Osteoblast (primary cell): ENCODE results near the gene TENM4. TPM values are rescaled to one million over a fixed set of nuclear protein-coding genes. Genes with fewer than 3 reads are reported as not detected.

Experiments
- DNase-seq: peaks from one replicate; pipeline ENCODE4 v3.0.0; 2011; ENCODE audit warnings: low spot score, mixed read lengths; ENCODE audit not compliant: insufficient read length; ENCODE audit errors: missing footprints
- H2AFZ ChIP-seq: 2 replicates; pipeline ENCODE4 v1.6.0; 2011; ENCODE audit warnings: mild to moderate bottlenecking, low read length
- H3K27ac ChIP-seq: 2 replicates; pipeline ENCODE4 v1.5.1; 2011; ENCODE audit warnings: mild to moderate bottlenecking, low read depth, low read length, moderate library complexity
- H3K27me3 ChIP-seq: 2 replicates; pipeline ENCODE4 v1.6.0; 2012; ENCODE audit warnings: mild to moderate bottlenecking, control low read depth, inconsistent platforms, low read length, moderate library complexity; ENCODE audit not compliant: insufficient read depth
- H3K36me3 ChIP-seq: 2 replicates; pipeline ENCODE4 v1.5.1; 2011; ENCODE audit warnings: mild to moderate bottlenecking, low read length, control low read depth, moderate library complexity; ENCODE audit not compliant: insufficient read depth
- H3K4me1 ChIP-seq: 2 replicates; pipeline ENCODE4 v1.5.1; 2011; ENCODE audit warnings: mild to moderate bottlenecking, low read length, control low read depth, moderate library complexity; ENCODE audit not compliant: insufficient read depth
- H3K4me2 ChIP-seq: 2 replicates; pipeline ENCODE4 v1.6.0; 2011; ENCODE audit warnings: mild to moderate bottlenecking, low read length; ENCODE audit not compliant: insufficient read depth
- H3K4me3 ChIP-seq: fragments of 200-600 bp; sonication (generic); 3 replicates; pipeline ENCODE4 v1.5.1; 2012; ENCODE audit warnings: mild to moderate bottlenecking, low read length, inconsistent platforms; ENCODE audit not compliant: insufficient read depth
- H3K79me2 ChIP-seq: 2 replicates; pipeline ENCODE4 v1.6.0; 2012; ENCODE audit warnings: mild to moderate bottlenecking, low read length, control low read depth, inconsistent platforms; ENCODE audit not compliant: insufficient read depth
- H3K9me3 ChIP-seq: 2 replicates; pipeline ENCODE4 v1.5.1; 2011; ENCODE audit warnings: low read depth, low read length, control low read depth
- H4K20me1 ChIP-seq: 2 replicates; pipeline ENCODE4 v1.6.0; 2012; ENCODE audit warnings: mild to moderate bottlenecking, low read length, control low read depth; ENCODE audit not compliant: insufficient read depth
- total RNA-seq: library from RNA; depleted of rRNA; stranded (reverse); fragments of >200 nt; gene quantifications from 2 replicates; pipeline ENCODE4 v1.2.3, GENCODE V29; 2012
- TF ChIP-seq, protein P1 (sequence below): IDR thresholded peaks from 2 replicates; pipeline ENCODE4 v1.5.1; 2011; ENCODE audit warnings: mild to moderate bottlenecking, low read depth, low read length, moderate library complexity; ENCODE audit errors: extremely low read depth

Gene TENM4
- total RNA-seq, 1 donor = 63.3 TPM

DNA sequence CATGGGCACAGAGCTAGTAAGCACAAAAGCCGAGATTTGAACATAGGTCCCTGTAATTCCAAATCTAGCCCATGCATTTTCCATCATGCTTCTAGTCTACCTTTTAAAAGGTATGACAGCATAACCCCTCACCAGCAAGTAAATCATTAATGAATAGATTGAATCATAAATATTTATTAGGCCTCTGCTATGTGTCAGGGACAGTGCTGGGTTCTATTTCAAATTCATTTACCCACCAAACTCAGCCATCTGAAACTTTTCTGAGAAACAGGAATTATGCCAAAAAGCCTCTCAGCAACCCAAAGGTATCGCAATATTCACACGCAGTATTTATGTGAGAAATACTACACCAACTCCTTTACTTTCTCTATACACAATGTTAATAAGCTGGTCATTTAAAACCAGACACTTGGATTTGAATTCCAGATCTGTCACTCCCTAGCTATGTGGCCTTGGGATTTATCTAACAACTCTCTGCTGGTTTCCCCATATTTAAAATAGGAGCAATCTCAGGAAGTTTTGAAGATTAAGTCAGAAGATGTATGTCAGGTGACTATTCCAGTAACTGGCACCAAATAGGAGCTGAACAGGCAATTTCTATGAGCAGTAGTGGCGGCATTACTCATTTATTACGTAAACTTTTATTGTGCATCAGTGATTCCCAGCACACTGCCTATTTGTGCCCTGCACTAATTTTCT is 191.4 kb downstream of the TENM4 start:
- Histone ChIP-seq H3K9me3 (no peaks in the 10 kb centered on the region), H3K4me3 (no peak overlapping the region), H3K79me2 (no peaks in the 10 kb centered on the region), H2AFZ (no peak overlapping the region), H4K20me1 (no peaks in the 10 kb centered on the region), H3K27me3 (no peaks in the 10 kb centered on the region), H3K27ac (no peak overlapping the region), H3K4me1 (peaks cover 8% of the 10 kb centered on the region), H3K4me2 (no peak overlapping the region), H3K36me3 (no peaks in the 10 kb centered on the region)
- TF ChIP-seq, protein P1, sequence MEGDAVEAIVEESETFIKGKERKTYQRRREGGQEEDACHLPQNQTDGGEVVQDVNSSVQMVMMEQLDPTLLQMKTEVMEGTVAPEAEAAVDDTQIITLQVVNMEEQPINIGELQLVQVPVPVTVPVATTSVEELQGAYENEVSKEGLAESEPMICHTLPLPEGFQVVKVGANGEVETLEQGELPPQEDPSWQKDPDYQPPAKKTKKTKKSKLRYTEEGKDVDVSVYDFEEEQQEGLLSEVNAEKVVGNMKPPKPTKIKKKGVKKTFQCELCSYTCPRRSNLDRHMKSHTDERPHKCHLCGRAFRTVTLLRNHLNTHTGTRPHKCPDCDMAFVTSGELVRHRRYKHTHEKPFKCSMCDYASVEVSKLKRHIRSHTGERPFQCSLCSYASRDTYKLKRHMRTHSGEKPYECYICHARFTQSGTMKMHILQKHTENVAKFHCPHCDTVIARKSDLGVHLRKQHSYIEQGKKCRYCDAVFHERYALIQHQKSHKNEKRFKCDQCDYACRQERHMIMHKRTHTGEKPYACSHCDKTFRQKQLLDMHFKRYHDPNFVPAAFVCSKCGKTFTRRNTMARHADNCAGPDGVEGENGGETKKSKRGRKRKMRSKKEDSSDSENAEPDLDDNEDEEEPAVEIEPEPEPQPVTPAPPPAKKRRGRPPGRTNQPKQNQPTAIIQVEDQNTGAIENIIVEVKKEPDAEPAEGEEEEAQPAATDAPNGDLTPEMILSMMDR = no peak
- DNase-seq = no peak

DNA sequence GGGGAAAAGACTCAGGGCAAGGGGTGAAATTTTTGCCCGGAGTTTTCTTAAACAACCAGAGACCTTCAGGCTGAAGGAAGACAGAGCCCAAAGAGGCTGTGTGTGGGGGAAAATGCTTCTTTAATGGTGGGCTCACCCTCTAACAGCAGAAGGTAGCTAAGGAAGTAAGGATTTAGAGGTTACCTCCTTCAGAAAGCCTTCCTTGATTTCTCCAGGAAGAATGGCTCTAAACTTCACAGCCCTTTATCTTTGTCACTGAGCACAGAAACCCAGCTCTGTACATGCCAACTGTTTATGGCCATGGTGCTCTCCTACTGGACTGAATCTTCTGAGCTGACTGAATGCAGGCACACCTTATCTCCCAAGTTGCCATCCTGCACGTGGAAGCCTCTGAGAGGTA is 196.0 kb downstream of the TENM4 start:
- Histone ChIP-seq H3K27me3 (no peaks in the 10 kb centered on the region), H3K4me1 (peaks cover 25% of the 10 kb centered on the region), H3K79me2 (no peaks in the 10 kb centered on the region), H3K36me3 (no peaks in the 10 kb centered on the region), H3K4me3 (no peak overlapping the region), H2AFZ (no peak overlapping the region), H3K27ac (peak overlapping the region; percentile 71), H3K4me2 (no peak overlapping the region), H3K9me3 (no peaks in the 10 kb centered on the region), H4K20me1 (no peaks in the 10 kb centered on the region)
- DNase-seq = no peak
- TF ChIP-seq, protein P1 = no peak

DNA sequence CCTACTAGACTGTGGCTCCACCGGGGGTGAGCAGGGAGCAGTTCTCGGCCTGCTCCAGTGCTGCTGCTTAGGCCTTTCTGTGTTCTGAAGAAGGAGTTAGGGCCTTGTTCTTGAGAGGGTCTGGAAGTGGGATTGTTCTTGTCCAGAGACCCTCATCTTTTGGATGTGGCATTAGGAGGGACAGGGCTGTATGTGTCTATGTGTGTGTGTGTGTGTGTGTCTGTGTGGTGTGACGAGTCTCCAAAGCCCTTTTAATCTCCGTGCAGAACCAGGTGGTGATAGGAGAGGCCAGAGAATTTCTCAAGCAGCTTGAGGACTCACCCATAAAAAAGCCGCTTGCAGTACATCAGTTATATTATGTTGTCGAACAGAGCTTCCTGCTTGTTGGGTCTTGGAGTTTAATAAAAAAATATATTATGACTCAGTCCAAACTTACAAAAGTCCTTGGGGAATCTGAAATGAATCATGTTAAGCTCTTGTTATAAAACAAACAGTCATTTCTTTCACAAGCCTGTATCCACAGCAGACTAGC is 196.5 kb downstream of the TENM4 start:
- H3K4me2 ChIP-seq = peak overlapping the region; percentile 52
- H3K9me3 ChIP-seq = no peaks in the 10 kb centered on the region
- peak overlapping the region; percentile 83 for H3K27ac ChIP-seq
- H3K27me3 ChIP-seq = no peaks in the 10 kb centered on the region
- H4K20me1 ChIP-seq = no peaks in the 10 kb centered on the region
- H3K4me1 ChIP-seq = peaks cover 25% of the 10 kb centered on the region
- peak overlapping the region; percentile 31 for H2AFZ ChIP-seq
- DNase-seq = peak; percentile 92
- TF ChIP-seq, protein P1 = no peak
- H3K79me2 ChIP-seq = no peaks in the 10 kb centered on the region
- H3K4me3 ChIP-seq = no peak overlapping the region
- H3K36me3 ChIP-seq = no peaks in the 10 kb centered on the region

DNA sequence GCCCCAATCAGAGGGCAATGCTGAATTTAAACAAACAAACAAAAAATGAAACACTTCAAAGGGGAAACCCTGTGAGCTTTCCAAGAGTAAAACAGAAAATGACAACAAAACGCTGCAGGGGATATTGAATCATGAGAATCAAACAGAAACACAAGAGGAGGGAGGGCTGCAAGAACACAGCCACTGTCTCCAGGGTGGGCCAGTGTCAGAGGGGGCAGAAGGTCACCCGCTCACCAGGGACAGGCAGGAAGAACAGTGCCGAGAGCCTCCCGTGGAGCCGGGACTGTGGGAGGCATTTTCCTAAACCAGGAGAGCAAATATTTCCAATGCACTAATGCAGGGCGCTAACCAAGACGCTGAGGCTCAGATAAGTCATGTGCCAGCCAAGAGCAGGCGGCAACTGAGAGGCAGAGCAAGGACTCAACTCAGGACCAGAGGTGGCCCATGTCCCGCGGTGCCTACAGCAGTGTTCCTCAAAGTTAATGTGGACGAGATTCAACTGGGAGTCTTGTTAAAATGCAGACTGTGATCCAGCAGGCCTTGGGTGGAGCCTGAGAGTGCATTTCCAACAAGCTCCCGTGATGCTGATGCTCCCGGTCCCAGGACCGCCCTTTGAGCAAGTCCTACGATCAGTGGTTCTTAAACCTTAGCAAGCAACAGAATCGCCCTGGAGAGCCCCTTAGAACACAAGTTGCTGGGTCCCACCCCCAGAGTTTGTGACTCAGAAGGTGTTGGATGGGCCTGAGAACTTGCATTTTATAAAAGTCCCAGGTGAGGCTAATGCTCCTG is 197.2 kb downstream of the TENM4 start:
- TF ChIP-seq, protein P1 = no peak
- Histone ChIP-seq H3K27me3 (no peaks in the 10 kb centered on the region), H4K20me1 (no peaks in the 10 kb centered on the region), H3K9me3 (no peaks in the 10 kb centered on the region), H3K27ac (peak overlapping the region; percentile 83), H3K4me2 (peak overlapping the region; percentile 52), H3K36me3 (no peaks in the 10 kb centered on the region), H3K4me3 (no peak overlapping the region), H2AFZ (no peak overlapping the region), H3K4me1 (peaks cover 25% of the 10 kb centered on the region), H3K79me2 (no peaks in the 10 kb centered on the region)
- no peak for DNase-seq
